Stimulated activated CD8-positive, alpha-beta memory T cell treated with anti-CD3 and anti-CD28 coated beads, Interleukin-15, amount 100 ng/mL, for 48 hours (primary cell): ENCODE data around the gene ANKMY1.
A peak's percentile ranks its signal among the peaks of the same experiment; 100 is the strongest.
"Not testable (repeated sequence)": the region's sequence is repeated elsewhere in the genome, so short reads cannot be mapped to it uniquely, and the experiment has no call there.

Experiments
- DNase-seq, 2 donors: peaks; one replicate each; pipeline ENCODE4 v3.0.0-alpha.2; 2020; ENCODE audit warnings: low read depth in 2 of 2

ANKMY1 gene

GRCh38 chr2:240521885-240522284 lies 35.9 kb downstream of the ANKMY1 start:
- DNase-seq = not testable (repeated sequence)

DNA sequence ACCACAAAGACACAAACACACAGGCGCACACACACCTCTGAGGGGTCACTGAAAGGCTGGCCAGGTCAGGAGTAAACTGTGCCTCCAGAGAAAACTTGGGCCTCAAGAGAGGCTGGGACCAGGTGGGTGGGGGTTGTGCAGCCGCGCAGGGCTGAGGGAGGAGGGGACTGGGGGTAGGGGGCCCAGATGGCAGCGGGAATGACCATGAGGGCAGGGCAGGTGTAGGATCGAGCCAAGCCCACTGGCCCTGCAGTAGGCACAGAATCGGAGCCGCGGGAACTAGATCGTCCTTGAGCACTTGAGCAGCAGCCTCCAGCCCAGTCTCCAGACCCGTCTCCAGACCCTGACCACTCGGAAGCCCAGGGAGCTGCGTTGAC lies 36.8 kb downstream of the ANKMY1 start:
- no peak for DNase-seq

DNA sequence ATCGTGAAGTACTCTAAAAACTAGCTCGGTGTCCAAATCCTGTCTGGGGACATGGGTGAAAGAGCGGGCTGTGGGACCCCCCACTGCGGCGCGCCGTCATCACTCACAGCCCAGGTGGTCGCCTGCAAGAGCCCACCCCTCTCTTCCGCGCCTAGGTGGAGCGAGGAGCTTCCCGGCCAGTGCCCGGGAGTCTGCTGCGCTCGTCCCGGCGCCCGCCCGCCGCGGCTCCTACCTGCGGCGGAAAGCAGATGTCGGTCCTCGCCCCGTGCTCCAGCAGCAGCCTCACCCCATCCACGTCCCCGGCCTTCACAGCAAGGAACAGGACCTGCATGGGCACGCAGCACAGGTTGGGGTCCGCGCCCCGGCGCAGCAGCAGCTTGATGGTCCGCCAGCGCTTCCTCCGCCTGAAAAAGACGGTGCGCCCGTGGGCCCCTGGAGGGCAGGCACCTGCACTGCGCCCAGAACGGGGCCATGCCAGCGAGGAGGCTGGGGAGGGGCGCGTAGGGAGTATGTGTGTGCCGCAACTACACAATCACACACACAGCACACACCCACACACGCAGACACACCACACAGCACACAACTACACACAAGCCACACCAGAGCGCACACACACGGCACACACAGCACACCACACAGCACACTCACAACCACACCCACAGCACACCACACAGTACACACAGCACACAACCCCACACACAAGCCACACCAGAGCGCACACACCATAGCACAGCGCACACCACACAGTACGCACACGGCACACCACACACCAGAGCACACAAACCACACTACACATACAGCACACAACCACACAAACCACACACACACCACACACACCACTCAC lies 37.4 kb downstream of the ANKMY1 start:
- DNase-seq = no peak

DNA sequence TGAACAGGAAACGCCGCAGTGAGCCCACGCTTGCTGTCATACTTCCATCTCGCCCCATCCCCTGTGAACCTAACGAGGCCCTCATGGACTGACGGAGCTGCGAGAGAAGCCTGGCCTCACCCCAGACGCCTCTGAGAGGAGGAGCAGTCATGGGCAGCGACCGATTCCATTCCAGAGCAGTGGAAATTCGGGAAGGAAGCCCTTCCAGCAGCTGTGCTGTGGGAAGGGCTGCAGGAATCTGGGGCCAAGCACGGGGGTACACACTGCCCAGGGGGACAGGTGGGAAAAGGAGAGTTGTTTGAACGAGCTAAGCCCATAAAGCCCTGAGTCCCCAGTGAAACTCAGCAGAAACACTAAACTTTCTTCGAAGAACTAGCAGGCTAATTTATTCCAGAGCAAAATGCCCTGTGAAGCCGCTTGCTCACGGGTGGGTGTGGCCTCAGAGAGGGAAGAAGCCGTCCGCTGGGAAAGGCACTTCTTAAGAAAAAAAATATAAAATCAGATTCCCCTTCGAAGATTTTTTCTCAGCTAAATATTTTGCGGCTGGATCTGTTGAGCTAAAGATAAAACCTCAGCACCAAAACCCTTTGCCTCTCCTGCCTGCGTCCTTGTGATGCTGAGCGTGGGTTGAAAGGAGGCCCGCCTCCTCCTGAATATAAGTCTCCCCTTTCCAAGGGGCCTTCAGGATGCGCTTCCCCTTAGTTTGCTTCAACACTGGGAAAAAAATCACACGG lies 38.2 kb downstream of the ANKMY1 start:
- no peak for DNase-seq

DNA sequence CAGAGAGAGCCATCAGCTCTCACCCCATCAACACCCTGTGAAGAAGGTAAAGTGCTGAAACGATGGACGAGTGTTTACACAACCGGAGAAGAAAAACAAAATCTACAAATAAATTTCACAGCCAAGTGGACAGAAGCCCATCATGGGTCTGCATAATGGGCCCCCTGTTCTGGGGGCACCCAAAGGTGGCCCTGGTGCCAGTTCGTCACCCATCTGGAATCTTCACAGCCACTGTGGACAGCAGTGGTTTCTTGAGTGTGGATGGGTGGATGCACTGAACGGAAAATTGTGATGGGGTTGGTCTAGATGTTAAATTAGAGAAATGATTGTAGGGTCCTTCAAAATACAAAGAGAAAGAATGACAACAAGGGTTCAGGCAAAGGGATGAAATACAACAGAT lies 38.8 kb downstream of the ANKMY1 start:
- no peak for DNase-seq

DNA sequence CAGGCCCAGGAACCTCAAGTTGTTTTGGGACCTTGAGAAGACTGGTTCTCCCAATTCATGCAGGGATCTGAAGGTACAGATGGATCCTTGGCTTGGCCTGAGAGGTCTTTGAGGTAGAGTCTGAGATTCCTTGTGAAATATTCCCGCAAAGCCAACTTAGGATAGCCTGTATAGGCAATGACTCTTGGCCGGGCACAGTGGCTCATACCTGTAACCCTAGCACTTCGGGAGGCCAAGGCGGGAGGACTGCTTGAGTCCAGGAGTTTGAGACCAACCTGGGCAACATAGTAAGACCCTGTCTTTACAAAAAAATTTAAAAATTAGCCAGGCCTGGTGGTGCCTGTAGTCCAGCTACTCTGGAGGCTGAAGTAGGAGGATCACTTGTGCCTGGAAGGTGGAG lies 40.4 kb downstream of the ANKMY1 start:
- no peak for DNase-seq

- DNase-seq = no peak
These were observed 43.2 kb downstream of the ANKMY1 start for GRCh38 chr2:240514631-240515030.

GRCh38 chr2:240513549-240514287 lies 44.1 kb downstream of the ANKMY1 start:
- DNase-seq = peak; percentile 70 to 71

DNA sequence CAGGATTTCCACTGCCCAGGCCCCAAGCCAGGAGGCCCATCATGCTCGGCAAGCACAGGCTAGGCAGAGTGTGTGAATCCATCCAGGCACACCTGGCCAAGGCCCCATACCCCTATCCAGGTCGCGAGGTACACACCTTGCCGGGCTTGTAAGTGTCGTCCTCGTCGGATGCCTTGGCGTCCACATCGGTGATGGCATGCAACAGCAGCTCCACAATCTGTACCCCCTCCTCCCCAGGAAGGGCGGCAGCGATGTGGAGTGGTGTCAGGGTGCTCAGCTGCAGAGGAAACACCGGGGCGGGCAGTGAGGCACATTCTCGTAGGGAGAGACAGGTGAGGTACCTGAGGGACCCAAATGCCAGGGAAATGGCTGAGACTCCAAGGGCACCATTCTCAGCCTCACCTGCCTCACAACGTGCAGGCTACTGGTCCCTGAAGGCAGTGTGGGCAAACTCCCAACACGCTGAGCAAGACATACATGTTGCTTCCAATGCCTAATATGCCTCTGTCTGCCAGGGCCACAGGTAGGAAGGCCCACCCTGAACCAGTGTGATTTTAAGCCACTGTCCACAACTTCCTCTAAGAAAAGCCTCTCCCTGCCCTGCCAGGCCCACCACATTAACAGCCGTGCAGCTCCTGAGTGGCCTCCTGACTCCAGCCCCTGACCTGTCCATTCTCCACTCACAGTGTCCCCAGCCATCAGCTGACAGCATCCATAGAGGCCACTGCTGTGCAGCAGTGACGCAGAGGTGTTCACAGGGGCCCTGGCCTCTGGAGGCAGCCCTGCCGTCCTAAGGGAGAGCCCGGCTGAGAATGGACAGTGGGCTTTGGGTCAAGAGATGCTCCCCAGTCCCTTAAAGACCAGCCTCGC lies 44.9 kb downstream of the ANKMY1 start:
- DNase-seq = no peak

- DNase-seq = no peak
These were observed 45.7 kb downstream of the ANKMY1 start for GRCh38 chr2:240512109-240512485.

GRCh38 chr2:240511351-240512108 lies 46.3 kb downstream of the ANKMY1 start:
- no peak for DNase-seq

- no peak for DNase-seq
These were observed 47.1 kb downstream of the ANKMY1 start for GRCh38 chr2:240510513-240511210.

- DNase-seq = no peak
These were observed 47.9 kb downstream of the ANKMY1 start for GRCh38 chr2:240509667-240510512.

DNA sequence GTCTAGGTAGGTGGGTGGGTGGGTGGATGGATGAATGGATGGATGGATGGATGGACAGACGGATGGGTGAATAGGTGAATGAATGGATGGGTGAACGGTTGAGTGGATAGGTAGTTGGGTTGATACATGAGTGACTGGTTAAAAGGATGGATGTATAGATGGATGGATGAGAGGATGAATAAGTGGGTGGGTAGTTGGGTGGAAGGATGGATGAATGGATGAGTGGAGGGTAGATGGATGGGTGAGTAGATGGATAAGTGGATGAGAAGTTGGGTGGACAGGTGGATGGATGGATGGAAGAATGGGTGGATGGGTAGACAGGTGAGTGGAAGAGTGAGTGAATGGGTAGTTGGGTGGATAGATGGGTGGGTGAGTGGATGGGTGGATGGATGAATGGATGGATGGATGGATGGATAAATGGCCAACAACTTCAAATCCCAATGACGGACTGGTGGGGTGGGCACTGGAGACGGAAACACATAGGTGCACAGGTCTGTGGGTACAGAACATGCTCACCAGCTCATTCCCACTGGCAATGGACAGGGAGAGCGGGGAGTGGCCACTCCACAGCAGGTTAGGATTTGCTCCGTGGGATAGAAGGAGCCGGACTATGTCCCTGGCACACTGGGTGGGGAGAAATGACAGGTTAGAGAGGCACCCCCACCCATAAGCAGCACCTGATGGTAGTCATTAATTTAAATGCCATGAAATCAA lies 48.8 kb downstream of the ANKMY1 start:
- no peak for DNase-seq

- DNase-seq = no peak
These were observed 50.0 kb downstream of the ANKMY1 start for GRCh38 chr2:240507778-240508251.

DNA sequence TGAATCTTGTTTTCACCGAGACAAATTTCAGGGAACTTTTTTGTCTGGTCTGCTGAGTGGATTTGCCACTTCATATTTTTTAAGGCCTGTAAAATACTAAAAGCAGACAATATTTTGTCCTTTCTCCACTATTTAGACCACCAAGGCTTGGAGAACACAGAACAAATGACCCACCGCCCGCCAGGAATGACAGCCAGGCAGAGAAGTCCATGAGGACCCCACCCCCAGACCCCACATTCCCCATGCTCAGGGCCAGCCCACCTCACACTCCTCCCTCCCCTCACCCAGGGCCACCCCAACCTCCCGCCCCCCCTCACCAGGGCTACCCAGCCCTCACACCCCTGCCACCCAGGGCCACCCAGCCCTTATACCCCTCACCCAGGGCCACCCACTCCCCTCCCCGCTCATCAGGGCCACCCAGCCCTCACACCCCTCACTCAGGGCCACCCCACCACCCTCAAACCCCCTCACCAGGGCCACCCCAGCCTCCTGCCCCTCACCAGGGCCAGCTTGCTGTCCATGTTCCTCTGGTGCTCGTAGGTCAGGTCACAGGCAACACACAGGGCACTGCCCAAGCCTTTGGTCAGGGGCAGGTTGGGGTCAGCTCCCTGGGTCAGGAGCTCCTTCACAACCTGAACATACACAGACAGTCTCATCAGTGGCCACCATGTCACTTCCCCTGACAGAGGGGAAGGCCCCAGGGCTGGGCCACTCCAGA lies 50.6 kb downstream of the ANKMY1 start:
- no peak for DNase-seq

- DNase-seq = no peak
These were observed 51.3 kb downstream of the ANKMY1 start for GRCh38 chr2:240506406-240507059.
